ENCODE measurements around the gene TNNT3.

The TNNT3 gene

GRCh38 chr11:1899090-1899489, 20.4 kb upstream of the TNNT3 start:
- no peak for DNase-seq

GRCh38 chr11:1899686-1900085, 19.8 kb upstream of the TNNT3 start:
- DNase-seq, result no peak

- no peak for DNase-seq
Observed at GRCh38 chr11:1906181-1906580, 13.3 kb upstream of the TNNT3 start.

DNA sequence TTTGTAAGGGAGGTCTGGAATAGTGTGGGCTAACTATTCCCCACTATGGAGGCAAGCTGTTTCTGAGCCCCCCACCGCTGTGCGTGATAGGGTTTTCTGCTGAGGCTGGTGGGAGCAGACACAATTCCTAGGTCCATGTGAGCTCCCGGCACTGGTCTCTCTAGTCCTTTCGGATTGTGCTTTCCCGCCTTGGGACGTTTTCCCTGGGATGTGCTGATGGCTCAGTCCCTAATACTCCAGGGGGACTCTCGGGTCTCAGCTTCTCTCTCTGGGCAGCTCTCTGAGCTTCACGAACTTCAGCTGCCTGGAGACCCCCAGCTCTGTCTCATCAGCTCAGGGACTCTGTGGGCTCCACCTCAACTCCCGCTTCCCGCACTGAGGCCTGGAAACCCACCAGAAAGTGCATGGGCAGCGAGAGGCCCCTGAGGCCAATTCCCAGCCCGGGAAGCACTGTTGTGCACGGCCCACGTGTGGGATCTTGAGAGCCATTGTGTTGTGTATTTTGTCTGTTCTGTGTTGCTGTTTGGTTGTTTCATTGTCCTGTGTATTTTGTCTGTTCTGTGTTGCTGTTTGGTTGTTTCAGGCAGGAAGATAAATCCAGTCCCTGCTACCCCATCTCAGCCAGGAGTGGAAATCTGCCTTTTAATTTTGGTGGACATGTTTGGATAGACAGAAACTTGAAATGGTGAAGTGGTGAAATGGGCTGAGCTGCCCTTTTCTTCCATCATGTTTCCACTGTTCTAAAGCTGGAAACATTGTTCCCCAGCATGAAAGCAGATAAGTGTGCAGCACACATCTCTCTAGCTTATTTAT, 12.7 kb upstream of the TNNT3 start:
- no peak for DNase-seq

DNA sequence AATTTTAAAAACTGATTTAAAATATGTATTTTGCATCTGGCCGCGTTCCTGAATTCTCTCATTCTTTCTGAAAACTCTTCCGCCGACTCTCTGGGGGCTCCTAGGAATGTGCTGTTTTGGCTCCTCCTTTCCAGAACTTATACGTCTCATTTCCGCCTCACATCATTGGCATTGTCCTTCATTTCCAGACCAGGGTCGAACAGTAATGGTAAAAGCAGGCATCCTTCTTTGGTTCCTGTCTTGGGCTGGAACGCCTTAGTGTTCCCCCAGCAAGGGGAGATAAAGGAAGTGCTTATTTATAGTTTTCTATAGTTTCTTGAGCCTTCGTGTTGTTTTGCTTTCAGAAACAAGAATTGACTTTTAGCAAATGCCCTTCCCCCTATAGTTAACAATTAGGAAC, 10.9 kb upstream of the TNNT3 start:
- DNase-seq, result no peak

DNA sequence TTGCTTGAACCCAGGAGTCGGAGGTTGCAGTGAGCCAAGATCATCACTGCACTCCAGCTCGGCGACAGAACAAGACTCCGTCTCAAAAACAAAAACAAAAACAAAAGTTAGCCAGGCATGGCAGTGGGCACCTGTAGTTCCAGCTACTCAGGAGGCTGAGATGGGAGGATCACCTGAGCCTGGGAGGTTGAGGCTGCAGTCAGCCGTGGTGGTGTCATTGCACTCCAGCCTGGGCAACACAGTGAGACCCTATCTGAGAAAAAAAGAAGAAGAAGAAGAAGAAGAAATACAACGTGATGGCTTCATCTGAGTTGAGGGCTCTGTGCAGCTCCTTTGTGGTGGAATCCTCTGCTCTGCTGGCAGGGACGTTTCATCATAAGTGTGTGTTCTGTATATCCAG, 10.0 kb upstream of the TNNT3 start:
- no peak for DNase-seq

DNA sequence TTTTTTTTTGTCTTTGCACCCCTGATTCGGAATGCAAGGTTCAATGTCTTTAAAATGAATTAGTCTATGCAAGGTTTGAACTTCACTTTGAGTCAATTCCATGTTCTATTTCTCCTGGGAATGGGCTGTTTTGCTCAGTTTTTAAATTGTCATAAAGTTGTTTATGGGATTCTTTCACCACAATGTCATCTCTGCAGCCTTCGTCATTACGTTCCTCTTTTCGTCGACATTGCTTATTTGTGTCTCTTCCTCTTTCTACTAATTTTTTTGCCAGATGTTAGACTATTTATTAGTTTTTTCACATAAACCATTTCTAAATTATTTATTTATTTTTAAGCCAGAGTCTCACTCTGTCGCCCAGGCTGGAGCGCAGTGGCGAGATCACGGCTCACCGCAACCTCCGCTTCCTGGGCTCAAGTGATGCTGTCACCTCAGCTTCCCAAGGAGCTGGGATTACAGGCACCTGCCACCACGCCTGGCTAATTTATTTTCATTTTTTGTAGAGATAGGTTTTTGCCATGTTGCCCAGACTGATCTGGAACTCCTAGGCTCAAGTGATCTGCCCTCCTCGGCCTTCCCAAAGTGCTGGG, 7.1 kb upstream of the TNNT3 start:
- DNase-seq, result no peak

- DNase-seq, result no peak
Observed at GRCh38 chr11:1913271-1914060, 6.0 kb upstream of the TNNT3 start.

DNA sequence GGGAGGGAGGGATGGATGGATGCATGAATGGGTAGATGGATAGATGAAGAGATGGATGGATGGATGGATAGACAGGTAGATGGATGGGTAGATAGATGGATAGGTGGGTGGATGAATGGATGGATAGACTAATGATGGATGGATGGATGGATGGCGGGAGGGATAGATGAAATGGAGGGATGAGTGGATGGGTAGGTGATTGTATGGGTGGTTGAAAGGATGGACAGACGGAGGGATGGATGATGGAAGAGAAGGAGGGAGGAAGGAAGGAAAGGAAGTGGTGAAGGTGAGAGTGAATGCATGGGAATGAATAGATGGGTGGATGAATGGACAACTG, 3.7 kb upstream of the TNNT3 start:
- DNase-seq, result no peak

DNA sequence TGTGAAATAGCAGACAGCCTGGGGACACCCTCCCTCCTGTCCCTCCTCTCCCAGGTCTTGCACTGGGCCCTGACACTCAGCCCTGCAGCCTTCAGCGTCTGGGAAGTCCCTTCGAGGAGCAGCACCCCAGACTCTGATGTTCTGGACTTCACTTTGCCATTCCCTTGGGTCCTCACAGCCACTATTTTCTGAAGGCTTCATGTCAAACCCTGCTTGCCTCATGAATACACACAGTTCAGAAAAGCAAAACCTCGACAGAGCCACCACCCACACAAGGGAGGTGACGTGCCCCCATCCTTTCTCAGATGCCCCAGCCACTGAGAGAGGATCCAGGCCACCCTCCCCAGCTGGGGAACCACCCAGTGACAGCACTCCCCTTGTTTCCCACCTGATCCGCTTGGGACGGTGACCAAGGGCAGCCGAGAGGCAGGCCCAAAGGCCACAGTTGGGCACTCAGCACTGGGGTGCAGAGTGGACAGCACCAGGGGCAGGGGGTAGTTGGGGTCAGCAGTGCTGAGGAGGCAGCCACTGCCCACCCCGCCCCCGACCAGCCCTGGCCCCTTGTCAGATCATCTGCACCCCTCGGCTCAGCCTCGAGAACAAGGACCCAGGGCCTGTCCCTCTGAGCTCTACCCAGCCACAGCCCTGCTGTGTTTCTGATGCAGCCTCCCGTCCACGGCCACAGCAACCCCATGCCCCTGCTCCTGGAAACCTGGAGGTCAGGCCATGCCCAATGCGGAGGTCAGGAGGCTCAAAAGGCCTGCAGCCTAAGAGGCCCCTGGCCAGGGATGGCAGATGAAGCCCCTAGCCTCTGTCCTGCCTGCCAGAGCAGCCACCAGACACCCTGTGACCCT, 3.1 kb upstream of the TNNT3 start:
- no peak for DNase-seq

DNA sequence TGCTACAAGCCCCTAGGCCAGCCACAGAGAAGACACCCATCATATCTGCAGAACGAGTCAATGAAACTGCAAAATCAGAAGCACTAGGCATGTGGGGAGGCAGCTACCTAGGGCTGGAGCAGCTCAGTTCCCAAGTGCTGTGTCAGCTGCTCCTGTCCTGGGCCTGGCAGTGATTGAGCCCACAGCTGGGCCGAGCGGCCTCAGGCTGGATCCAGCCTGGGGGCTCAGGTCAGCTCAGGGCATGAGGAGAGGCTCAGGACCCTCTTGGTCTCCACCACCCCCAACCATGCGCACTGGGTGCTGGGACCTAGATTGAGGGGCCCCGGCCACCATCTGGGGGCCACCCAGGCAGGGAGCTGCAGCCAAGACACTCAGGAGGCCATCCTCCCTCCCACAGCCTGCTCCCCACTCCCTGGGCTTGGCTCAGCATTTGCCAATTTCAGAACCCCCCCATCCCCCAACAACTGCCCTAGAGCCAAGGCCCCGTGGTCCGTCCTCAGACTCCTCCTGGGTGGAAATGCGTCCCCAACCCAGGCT, 2.4 kb upstream of the TNNT3 start:
- DNase-seq, result no peak

DNA sequence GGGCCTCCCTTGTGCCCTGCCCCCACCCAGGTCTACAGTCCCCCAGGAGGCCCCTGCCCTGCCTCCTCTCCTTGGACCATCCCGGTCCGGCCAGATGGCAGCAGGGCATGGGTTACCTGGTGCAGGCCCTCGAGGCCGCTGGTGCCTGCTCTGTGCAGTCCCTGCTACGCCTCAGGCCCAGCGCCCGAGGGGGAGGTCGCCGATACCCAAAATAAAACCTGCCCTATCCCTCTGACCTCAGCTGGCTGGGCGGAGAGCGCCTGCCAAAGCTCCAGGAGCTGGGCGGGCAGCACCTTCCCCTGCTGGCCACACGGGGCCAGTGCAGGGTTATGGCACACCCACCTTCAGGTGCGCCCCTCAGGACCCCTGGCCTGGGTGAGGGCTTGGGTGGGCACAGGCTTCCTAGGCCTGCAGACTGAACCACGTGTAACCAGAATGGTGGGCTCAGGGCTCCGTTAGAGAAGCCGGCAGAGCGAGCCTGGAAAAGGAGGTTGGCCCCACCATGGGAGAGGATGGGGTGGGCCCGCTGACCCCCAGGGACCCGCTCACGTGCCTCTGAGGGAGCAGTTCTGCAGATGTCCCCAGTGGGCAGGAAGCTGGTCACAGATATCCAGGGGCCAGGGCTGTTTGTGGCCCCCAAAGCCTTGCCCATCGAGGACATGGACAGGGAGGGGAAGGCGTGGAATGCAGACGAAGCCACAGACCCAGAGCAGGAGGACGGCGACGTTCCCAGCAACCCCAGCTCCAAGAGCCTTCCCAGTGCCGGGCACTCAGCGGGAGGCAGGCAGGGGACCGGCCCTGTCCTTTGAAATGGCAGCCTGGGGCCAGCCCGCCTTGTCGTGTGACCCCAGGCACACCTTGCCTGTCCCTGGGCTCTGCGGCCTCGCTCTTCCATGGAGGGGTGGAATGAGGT, 1.7 kb upstream of the TNNT3 start:
- no peak for DNase-seq

DNA sequence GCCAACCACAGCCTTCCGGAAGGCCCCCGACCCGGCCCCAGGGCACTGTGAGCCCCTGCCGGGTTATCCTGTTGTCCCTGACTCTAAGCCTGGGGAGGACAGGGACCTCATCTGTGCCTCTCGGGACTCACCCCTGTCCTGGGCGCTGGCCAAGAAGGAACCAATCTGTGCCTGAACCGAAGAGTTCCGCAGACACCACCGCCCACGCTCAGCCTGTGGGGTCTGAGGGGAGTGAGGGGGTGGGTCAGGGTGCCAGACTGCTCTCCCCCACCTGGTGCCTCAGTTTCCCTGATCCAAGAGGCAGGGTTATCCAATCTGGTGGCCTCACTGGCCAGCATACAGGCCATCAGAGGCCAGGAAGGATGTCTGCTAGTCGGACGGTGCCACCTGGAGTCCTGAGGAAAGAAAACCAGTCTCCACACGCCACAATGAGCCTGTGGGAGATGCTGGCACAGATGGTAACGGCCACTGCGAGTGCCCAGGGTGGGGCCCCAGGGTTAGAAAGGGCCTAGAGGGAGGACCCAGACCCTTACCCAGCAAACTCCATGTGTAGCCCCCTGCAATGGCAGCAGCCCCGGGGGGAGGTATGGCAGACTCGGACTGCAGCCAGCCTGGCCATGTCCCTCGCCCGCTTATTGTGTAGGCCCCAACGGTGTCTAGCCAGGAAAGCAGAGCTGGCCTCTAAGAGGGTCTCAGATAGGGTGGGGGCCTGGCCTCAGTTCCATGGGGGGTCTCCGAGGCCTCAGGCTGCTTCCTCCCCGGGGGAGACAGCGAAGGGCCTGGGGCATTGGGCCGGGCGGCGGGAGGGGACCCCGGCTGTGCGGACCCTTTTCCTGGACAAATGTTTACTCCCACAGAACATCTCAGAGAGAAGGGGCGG, 827 bp upstream of the TNNT3 start:
- no peak for DNase-seq

DNA sequence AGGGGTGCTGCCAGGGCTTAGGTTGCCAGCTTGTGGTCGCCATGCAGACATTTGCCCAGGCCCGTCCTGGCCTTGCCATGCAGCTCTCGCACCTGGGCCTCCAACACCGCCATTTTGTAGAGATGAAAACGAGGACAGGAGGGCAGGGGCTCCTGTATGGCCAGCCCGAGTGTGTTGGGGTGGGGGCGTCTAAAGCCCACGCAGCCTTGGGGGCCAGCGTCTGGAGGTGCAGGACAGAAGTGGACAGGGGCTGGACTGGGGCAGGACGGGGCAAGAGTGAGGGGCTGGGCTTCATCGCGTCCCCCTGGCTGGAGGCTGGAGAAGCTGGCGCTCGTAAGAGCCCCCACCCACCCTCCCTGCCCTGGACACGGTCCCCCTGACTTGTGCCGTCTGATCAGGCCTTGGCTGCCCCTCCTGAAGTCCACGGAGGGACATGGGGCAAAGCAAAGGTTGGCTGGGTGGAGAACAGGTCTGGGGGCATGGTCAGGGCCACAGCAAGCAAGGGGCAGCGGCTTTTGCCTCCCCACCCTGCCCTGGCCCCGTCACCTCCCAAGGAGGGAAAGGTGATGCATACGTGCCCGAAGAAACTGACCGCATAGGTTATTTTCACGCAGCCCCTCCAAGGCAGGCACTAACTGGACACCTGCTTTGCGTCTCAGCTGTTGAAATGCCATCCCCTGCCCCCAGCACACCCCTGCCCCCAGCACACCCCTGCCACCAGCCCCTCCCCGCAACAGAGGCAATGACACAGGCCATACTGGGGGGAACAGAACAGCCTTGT, 815 bp downstream of the TNNT3 start:
- DNase-seq, result no peak

DNA sequence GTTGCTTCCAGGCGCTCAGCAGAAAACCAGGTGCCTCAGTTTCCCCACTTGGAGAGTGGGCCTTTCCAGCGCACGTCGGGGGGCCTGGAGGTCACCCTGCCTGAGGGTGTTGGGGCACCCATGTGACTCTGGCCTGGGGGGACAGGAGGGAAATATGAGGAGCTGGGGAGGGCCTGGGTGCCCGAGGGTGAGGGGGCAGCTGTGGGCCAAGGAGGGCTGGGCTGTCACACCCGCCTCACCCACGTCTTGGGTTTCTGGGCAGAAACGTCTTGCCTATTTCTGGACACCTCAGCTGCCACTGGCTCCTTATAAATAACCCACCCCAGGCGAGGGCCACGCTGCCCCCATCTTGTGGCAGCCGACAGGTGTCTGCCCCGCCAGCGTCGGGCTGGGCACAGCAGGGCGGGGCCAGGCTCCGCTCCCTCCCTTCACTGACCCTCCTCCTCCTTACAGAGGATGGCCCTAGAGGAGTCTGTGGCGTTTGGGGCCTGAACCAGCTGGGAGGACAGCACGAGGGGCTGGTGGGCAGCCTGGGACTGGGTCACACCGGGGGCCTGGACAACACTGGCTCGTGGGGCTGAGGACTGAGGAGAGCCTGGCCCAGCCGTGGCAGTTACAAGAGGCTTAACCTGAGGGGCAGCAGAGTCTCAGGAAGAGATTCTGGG, 1.5 kb downstream of the TNNT3 start:
- no peak for DNase-seq

GRCh38 chr11:1921574-1922141, 2.2 kb downstream of the TNNT3 start:
- DNase-seq, result no peak

DNA sequence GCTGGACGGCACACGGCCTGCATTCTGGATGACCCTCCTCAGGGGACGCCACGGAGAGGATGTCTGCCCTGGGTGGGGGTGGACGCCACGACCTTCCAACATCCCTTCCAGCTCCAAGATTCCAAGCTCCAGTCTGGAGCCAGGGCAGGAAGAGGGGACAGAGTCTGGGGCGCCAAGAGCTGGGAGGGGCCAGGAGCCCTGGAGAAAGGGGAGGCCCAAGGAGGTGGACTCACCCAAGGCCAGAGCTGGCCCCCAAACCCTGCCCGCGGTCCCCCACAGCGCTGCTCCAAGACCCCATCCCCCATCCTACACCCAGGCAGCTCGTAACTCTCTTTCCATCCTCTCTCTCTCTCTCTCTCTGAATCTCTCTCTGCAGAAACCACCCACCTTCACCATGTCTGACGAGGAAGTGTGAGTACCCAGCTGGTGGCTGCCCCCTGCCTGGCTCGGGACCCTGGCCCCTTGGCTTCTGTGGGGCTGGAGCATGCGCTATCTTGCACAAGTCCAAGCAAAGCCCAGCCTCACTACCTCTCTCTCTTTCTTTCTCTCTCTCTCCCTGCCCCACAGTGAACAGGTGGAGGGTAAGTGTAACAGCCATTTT, 3.1 kb downstream of the TNNT3 start:
- DNase-seq, result no peak

- DNase-seq, result no peak
Observed at GRCh38 chr11:1923201-1923956, 3.9 kb downstream of the TNNT3 start.
